NT2/D1 (cell line): ENCODE measurements around the gene ARHGAP45.

Experiments
- SUZ12 ChIP-seq: IDR thresholded peaks from 2 replicates; pipeline ENCODE4 v1.6.1; 2011; ENCODE audit not compliant: insufficient read length, insufficient read depth; ENCODE audit errors: extremely low read depth
- YY1 ChIP-seq: IDR thresholded peaks from 2 replicates; pipeline ENCODE4 v1.6.1; 2011; ENCODE audit not compliant: insufficient read length, insufficient read depth

- no peak for TF ChIP-seq YY1
- TF ChIP-seq SUZ12: no peak
These were observed 14.6 kb downstream of the ARHGAP45 start for GRCh38 chr19:1081301-1082164.
